ENCODE measurements around the gene MBNL2. TPM values are rescaled to one million over a fixed set of nuclear protein-coding genes. Genes with fewer than 3 reads are reported as not detected.

MBNL2 gene
- total RNA-seq, 1 experiment from 2014 or later: 17.8 TPM

DNA sequence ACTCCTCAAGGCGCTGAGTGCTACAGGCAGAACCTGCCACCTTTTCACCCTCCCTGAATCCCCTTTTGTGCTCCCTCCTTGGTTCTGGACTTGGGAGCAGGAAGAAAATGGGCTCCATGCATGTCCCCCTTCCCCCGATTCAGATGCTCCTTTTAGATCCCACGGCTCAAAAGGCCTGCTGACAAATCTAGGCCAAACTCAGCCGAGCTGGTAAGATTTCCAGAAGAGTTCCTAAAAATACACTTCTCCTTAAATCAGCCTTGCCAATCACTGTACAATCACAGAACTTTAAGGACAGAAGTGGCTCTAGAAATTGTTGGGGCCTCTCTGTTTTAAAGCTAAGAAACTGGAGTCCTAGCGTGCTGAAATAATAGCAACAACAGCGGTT lies 37.3 kb downstream of the MBNL2 start:
- no peak overlapping the region for H2AFZ ChIP-seq (ENCODE audit: low read length)
- H3K9me2 ChIP-seq (replicated peaks; ENCODE audit: low read length): no peaks in the 10 kb centered on the region
- no TSS peak for BruUV-seq (replicated peaks)
- no peaks in the 10 kb centered on the region for H3K27me3 ChIP-seq (ENCODE audit: low read length)
- H3K4me3 ChIP-seq (ENCODE audit: low read length): no peak overlapping the region
- POLR2A ChIA-PET (ENCODE audit: unreplicated experiment): no interaction called here
- H3K27ac ChIP-seq (ENCODE audit: low read length): peak overlapping the region; percentile 93
- peak overlapping the region; percentile 14; the same call in 1 of the 2 replicates for H3K4me2 ChIP-seq (ENCODE audit: low read length)
- no peaks in the 10 kb centered on the region for H3K36me3 ChIP-seq (ENCODE audit: low read depth, low read length)
- H3K4me1 ChIP-seq (ENCODE audit: insufficient read depth, low read length): peaks cover 62% of the 10 kb centered on the region
- no peaks in the 10 kb centered on the region for H4K20me1 ChIP-seq (ENCODE audit: low read length)
- DNase-seq (no peak), ATAC-seq (no peak)
- H3K9ac ChIP-seq (ENCODE audit: low read length): no peak overlapping the region; the same call in 1 of the 2 replicates
- H3K79me2 ChIP-seq (ENCODE audit: low read length): peaks cover 14% of the 10 kb centered on the region
- intact Hi-C loops (cut with micrococcal nuclease): loop anchor here (5.0 kb wide), 1 partner anchor 83 kb away; no protein-coding TSS in a partner anchor
- no peaks in the 10 kb centered on the region for H3F3A ChIP-seq (ENCODE audit: low read length, unreplicated experiment)
- no peak for TF ChIP-seq EZH2phosphoT487 (IDR thresholded peaks at IDR 0.05; ENCODE audit: borderline replicate concordance, low read length)
- TF ChIP-seq, protein P1, sequence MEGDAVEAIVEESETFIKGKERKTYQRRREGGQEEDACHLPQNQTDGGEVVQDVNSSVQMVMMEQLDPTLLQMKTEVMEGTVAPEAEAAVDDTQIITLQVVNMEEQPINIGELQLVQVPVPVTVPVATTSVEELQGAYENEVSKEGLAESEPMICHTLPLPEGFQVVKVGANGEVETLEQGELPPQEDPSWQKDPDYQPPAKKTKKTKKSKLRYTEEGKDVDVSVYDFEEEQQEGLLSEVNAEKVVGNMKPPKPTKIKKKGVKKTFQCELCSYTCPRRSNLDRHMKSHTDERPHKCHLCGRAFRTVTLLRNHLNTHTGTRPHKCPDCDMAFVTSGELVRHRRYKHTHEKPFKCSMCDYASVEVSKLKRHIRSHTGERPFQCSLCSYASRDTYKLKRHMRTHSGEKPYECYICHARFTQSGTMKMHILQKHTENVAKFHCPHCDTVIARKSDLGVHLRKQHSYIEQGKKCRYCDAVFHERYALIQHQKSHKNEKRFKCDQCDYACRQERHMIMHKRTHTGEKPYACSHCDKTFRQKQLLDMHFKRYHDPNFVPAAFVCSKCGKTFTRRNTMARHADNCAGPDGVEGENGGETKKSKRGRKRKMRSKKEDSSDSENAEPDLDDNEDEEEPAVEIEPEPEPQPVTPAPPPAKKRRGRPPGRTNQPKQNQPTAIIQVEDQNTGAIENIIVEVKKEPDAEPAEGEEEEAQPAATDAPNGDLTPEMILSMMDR (conservative IDR thresholded peaks at IDR 0.05; ENCODE audit: low read depth, low read length): no peak
- no peak for TF ChIP-seq EZH2 (IDR thresholded peaks at IDR 0.05; ENCODE audit: low read length, unreplicated experiment)
- CTCF ChIA-PET: no interaction called here
- no peaks in the 10 kb centered on the region for H3K9me3 ChIP-seq (ENCODE audit: low read length)

- Histone ChIP-seq H3K4me3 (ENCODE audit: low read length) (no peak overlapping the region), H4K20me1 (ENCODE audit: low read length) (no peaks in the 10 kb centered on the region), H3K4me2 (ENCODE audit: low read length) (peak overlapping the region; percentile 14; the same call in 1 of the 2 replicates), H3K9me3 (ENCODE audit: low read length) (no peaks in the 10 kb centered on the region), H3F3A (ENCODE audit: low read length, unreplicated experiment) (no peaks in the 10 kb centered on the region), H3K9me2 (replicated peaks; ENCODE audit: low read length) (no peaks in the 10 kb centered on the region), H3K27me3 (ENCODE audit: low read length) (no peaks in the 10 kb centered on the region), H3K4me1 (ENCODE audit: insufficient read depth, low read length) (peaks cover 56% of the 10 kb centered on the region), H3K79me2 (ENCODE audit: low read length) (peaks cover 14% of the 10 kb centered on the region), H3K27ac (ENCODE audit: low read length) (peak overlapping the region; percentile 93), H2AFZ (ENCODE audit: low read length) (no peak overlapping the region), H3K36me3 (ENCODE audit: low read depth, low read length) (no peaks in the 10 kb centered on the region), H3K9ac (ENCODE audit: low read length) (peak overlapping the region; percentile 13; the same call in 1 of the 2 replicates)
- POLR2A ChIA-PET (ENCODE audit: unreplicated experiment): no interaction called here
- no peak for ATAC-seq
- DNase-seq: peak; percentile 49
- CTCF ChIA-PET: no interaction called here
- intact Hi-C loops (cut with micrococcal nuclease): loop anchor here (5.0 kb wide), 1 partner anchor 82 kb away; no protein-coding TSS in a partner anchor
- no TSS peak for BruUV-seq (replicated peaks)
- TF ChIP-seq, protein P1 (conservative IDR thresholded peaks at IDR 0.05; ENCODE audit: low read depth, low read length): no peak
These were observed 37.9 kb downstream of the MBNL2 start for GRCh38 chr13:97259798-97260714.

Measured in PC-3 (cell line).